KOPT-K1 (cell line): Measurements from ENCODE around the gene ING1.
"Not testable (repeated sequence)": the region's sequence is repeated elsewhere in the genome, so short reads cannot be mapped to it uniquely, and the experiment has no call there.

ENCODE experiments used
- H3K27ac ChIP-seq: fragments of 200-600 bp; sonication (generic); 2 replicates; pipeline ENCODE4 v1.5.1; 2016; ENCODE audit warnings: antibody characterized with exemption, mild to moderate bottlenecking, low read depth, low read length; ENCODE audit not compliant: poor library complexity, severe bottlenecking
- H3K36me3 ChIP-seq: fragments of 200-600 bp; sonication (generic); 2 replicates; pipeline ENCODE4 v1.5.1; 2017; ENCODE audit warnings: antibody characterized with exemption, mild to moderate bottlenecking, low read length, moderate library complexity; ENCODE audit not compliant: insufficient read depth
- H3K9me3 ChIP-seq: fragments of 200-600 bp; sonication (generic); 2 replicates; pipeline ENCODE4 v1.5.1; 2017; ENCODE audit warnings: antibody characterized with exemption, low read length, mild to moderate bottlenecking; ENCODE audit not compliant: insufficient read depth, poor library complexity, severe bottlenecking

The ING1 gene

DNA sequence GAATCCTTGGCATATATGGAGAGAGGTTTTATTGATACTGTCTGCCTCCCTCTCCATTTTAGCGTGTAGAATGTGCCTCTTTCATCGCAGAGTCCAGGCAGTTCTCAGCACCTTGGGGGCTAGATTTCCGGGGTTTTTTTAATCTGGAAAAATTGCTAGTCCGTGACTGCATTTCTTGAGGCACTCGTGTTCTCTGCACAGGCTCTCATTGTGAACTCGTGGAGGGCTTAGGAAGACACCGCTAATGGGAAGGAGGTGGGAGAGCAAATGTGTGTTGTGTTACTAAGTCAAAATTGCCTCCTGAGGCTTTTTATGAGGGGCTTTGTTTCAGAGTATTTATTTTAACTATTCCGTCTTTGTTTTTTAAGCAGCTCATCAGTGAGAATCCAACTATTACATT, 10.1 kb downstream of the ING1 start:
- Histone ChIP-seq H3K27ac (no peak overlapping the region), H3K36me3 (peaks cover 41% of the 10 kb centered on the region), H3K9me3 (no peaks in the 10 kb centered on the region)

DNA sequence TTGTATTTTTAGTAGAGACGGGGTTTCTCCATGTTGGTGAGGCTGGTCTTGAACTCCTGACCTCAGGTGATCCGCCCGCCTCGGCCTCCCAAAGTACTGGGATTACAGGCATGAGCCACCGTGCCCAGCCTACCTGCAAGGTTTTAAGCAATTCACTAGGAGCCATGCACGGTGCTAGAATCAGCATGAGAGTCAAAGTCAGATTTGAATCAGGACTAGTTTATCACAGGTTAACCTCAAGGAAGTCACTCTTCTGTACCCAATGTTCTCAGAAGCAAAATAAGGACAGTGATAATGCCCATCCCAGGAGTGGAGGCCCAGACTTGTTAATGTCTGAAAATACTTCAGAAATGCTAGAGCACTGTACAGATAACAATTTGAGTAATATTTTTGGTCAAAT, 12.7 kb downstream of the ING1 start:
- H3K9me3 ChIP-seq, result not testable (repeated sequence)
- H3K27ac ChIP-seq, result peak overlapping the region; percentile 46
- peaks cover 19% of the 10 kb centered on the region for H3K36me3 ChIP-seq

DNA sequence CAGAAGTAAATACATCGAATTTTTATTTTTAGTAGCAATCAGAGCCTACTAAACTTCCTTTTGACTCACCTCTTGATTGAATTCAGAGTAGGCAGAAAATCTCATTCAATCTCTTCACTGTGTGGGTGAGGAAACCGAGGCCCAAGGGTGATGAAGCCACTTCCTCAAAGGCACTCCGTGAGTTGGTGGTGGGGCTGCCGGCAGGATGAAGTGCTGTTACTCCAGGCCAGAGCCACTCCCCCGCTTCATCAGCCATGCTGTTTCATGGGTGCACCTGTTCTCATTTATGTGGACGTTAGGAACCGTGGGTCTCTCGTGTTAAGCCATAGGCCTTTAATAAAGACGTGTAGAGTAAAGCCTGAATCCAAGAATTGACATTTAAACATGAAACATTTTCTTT, 13.2 kb downstream of the ING1 start:
- Histone ChIP-seq H3K27ac (peak overlapping the region; percentile 46), H3K9me3 (no peaks in the 10 kb centered on the region)

DNA sequence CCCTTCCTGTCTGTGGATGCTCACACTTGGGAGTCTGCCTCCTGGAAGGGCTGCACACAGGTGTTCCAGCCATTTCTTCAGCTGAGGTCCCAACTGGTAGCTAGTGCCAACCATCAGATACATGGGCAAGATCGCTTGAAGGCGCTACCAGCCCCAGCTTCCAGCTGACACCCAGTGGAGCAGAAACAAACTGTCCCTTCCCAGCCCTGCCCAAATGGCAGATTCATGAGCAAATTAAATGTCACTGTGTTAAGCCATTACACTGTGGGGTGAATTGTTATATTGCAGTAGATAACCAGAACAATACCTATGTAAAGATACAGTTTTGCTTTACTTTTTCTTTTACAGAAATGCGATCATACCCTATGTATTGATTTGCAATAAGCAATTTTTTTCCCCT, 17.6 kb downstream of the ING1 start:
- Histone ChIP-seq H3K36me3 (no peaks in the 10 kb centered on the region), H3K27ac (no peak overlapping the region), H3K9me3 (no peaks in the 10 kb centered on the region)

More for the DNA sequence above, 13.2 kb downstream of the ING1 start:
- H3K36me3 ChIP-seq, result peaks cover 13% of the 10 kb centered on the region

DNA sequence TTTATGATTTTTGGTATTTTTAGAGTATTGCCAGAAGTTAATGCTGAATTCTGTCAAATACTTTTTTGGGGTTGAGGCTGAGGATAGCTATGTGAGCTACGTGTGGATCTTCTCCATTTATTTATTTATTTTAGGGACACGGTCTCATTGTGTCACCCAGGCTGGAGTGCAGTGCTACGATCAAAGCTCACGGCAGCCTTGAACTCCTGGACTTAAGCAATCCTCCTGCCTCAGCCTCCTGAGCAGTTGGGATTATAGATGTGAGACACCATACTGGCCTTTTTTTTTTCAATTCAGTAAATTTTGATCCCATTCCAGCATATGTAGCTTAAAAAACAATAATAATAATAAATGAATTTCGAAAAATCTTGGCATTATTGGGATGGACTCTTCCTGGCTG, 21.1 kb downstream of the ING1 start:
- Histone ChIP-seq H3K27ac (no peak overlapping the region), H3K36me3 (no peaks in the 10 kb centered on the region), H3K9me3 (peaks cover 12% of the 10 kb centered on the region)

DNA sequence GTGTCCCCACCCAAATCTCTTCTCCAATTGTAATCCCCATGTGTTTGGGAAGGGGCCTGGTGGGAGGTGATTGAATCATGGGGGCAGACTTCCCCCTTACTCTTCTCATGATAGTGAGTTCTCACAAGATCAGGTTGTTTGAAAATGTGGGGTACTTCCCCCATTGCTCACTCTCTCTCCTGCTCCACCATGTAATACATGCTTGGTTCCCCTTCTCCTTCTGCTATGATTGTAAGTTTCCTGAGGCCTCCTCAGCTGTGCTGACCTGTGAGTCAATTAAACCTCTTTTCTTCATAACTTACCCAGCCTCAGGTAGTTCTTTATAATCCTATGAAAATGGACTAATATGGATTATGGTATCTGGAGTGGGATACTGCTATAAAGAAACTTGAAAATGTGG, 24.1 kb downstream of the ING1 start:
- Histone ChIP-seq H3K36me3 (no peaks in the 10 kb centered on the region), H3K9me3 (peaks cover 16% of the 10 kb centered on the region), H3K27ac (no peak overlapping the region)

DNA sequence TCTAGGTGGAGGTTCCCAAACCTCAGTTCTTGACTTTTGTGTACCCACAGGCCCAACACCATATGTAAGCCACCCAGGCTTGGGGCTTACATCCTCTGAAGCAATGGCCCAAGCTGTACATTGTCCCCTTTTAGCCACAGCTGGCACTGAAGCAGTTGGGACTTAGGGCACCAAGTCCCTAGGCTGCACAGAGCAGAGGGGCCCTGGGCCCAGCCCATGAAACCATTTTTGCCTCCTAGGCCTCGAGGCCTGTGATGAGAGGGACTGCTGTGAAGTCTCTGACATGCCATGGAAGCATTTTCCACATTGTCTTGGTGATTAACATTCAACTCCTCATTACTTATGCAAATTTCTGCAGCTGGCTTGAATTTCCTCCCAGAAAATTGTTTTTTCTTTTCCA, 30.2 kb downstream of the ING1 start:
- peaks cover 34% of the 10 kb centered on the region for H3K9me3 ChIP-seq
- H3K27ac ChIP-seq, result no peak overlapping the region
- H3K36me3 ChIP-seq, result no peaks in the 10 kb centered on the region

DNA sequence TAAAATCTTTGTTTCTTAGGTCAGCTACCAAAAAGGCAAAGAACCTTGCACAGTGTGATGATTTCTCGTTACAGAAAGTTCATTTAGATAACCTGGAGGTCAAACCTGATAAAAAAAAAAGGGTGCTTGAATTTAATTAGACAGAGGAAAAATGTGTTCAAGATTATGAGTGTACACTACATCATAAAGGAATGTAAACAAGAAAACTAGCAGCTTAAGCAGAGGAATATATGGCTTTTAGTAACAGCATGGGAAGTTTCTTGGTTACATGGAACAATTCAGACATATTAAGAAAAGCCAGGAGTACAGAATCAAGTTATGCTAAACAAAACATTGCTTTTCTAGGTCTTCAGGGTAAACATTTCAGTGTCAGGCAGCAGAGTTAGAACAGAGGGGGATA, 32.9 kb downstream of the ING1 start:
- Histone ChIP-seq H3K36me3 (no peaks in the 10 kb centered on the region), H3K9me3 (peaks cover 29% of the 10 kb centered on the region), H3K27ac (no peak overlapping the region)

DNA sequence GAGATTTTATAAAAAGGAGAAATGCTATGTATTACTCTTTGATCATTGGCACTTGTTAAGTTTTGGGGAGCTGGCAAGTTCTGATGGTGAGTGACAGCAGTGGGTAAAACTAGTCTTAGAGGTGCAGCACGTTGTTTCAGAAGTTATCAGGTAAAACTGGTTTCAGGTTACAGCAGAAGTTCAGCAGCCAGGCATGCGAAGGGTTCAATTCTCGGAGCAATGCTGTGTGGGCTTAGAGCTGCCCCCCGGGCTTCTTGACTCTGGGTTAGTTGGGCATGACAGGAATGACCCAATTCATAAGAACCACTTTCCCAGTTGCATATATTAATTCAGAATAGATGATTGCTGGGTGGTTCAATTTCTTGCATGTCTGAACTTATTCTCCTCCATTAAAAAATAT, 34.8 kb downstream of the ING1 start:
- Histone ChIP-seq H3K36me3 (no peaks in the 10 kb centered on the region), H3K27ac (no peak overlapping the region), H3K9me3 (peaks cover 27% of the 10 kb centered on the region)

DNA sequence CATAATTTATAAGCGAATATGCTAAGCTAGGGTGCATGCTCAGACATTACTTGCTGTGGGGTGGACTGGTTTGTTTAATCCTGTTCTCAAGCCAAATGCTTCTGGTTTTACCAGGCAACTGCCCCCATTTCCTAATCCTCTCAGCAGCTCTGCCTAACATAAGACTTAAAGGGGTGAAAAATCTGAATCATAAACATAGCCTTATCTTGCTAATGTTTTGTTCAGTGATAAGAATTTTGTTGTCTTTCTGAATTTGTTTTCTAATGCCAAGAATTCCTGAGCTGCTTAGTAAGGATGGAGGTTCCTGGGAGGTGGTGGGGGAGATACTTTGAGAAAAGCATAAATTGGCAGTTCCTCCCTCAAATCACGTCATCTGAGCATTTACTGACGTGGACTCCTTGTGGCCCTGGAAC, 42.7 kb downstream of the ING1 start:
- no peaks in the 10 kb centered on the region for H3K36me3 ChIP-seq
- H3K27ac ChIP-seq, result no peak overlapping the region
- H3K9me3 ChIP-seq, result peaks cover 8% of the 10 kb centered on the region

DNA sequence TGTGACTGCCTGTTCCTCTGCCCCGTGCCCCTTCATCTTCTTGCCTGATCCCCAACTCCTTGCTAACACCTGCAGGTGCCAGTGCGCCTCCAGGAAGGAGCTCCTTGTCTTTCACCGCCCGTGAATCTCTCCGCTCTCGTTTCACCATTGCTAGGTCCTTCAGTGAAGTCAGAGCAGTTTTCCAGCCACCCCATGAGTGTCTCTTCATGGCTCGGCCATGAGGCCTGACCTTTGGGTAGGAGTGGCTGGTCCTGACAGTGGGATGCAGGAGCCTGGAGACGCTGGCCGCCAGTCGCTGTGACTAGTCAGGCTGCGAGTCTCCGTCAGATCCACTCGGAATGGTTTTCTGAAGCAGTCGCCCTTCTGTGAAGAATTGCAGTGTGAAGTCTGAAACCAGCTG, 43.8 kb downstream of the ING1 start:
- no peaks in the 10 kb centered on the region for H3K36me3 ChIP-seq
- no peaks in the 10 kb centered on the region for H3K9me3 ChIP-seq
- no peak overlapping the region for H3K27ac ChIP-seq

DNA sequence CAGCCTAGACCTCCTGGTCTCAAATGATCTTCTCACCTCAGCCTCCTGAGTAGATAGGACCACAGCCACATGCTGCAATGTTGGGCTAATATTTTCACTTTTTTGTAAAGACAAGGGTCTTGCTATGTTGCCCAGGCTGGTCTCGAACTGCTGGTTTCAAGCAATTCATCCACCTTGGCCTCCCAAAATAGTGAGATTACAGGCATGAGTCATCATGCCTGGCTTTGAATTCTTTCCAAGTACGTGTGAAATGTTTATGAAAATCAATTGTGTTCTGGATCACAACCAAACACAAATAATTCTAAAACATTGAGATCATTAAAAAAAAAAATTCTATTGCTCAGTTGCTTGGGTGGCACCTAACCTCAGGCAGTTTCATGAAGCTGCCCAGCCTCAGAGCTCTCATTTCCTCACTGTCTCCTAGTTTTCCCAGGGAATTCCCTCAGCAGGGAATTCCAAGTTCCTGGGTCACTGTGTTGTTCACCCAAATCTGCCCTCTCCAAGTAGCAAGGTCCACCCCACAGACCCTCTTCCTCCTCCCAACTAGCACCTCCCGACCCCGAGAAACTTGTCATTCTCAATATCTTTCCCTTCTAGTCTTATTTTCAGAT, 44.8 kb downstream of the ING1 start:
- Histone ChIP-seq H3K36me3 (no peaks in the 10 kb centered on the region), H3K9me3 (no peaks in the 10 kb centered on the region), H3K27ac (no peak overlapping the region)

DNA sequence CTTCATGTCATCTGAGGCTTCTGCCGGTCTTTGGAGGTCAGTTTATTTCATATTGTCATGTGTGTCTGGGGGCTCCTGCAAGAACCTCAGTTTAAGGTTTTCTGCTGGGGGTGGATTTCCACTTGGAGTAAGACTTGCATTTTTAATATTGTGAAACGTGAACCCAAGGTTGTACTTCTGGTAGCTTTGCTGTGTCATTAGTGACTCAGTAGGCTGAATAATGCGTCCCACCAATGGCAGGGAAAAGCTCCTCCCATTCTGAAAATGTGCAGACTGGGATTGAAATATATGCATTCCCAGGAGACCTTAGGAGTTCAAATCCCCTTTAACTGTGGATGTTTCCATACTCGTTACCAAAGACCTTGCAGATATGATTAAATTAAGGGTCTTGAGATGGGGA, 46.2 kb downstream of the ING1 start:
- no peak overlapping the region for H3K27ac ChIP-seq

DNA sequence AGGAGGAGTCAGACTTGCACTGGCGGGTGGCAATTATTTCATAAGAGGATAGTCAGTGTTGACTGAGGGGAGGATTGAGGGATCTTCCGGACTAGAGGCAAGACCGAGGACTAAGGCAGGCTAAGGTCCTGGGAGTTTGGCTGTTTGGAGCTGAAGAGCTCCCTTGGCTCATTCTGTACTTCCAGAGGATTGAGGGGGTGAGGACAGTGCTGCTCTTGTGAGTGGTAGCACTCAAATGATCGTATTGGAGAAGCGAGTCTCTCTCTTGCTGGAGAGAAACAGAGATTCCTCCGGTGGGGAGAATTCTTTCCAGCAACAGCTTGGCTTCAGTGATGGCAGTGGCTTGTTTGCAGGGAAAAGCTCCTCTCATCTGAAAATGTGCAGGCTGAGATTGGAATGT, 47.1 kb downstream of the ING1 start:
- H3K9me3 ChIP-seq, result no peaks in the 10 kb centered on the region
- H3K27ac ChIP-seq, result no peak overlapping the region
- H3K36me3 ChIP-seq, result no peaks in the 10 kb centered on the region

More for the DNA sequence above, 46.2 kb downstream of the ING1 start:
- no peaks in the 10 kb centered on the region for H3K9me3 ChIP-seq
- no peaks in the 10 kb centered on the region for H3K36me3 ChIP-seq

DNA sequence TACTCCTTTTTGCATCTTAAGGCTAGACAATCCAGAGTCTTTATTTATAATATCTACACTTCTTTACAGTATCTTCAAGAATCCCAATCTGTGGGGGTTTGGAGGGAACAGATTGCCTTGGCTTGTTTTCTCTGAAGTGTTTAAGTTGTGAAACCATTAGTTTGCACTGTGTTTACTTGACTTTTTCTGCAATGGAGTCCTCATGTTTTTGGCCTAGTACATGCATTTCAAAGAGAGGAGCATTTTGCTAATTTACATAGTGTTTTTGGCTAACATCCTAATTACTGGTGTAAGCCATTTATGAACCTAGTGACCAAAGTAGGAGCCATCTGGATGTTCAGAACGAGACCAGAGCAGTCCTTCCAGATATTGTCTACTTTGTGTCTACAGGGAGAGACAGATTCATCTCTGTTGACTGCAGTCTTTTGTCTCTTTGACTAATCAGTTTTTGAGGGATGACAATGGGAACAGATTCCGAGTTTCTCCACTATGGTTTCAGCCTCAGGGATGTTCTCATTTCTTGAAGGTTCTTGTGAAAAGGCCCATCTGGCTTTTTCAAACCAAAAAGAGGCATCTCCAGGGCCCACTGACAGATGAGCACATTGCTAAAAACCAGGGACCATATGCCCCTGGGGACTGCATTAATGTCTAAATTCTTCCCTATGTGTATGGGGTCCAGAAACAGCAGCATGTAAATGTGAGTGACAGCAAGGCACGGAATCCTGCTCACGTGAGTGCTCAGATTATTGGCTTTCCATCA, 53.4 kb downstream of the ING1 start:
- Histone ChIP-seq H3K27ac (no peak overlapping the region), H3K36me3 (no peaks in the 10 kb centered on the region), H3K9me3 (no peaks in the 10 kb centered on the region)

DNA sequence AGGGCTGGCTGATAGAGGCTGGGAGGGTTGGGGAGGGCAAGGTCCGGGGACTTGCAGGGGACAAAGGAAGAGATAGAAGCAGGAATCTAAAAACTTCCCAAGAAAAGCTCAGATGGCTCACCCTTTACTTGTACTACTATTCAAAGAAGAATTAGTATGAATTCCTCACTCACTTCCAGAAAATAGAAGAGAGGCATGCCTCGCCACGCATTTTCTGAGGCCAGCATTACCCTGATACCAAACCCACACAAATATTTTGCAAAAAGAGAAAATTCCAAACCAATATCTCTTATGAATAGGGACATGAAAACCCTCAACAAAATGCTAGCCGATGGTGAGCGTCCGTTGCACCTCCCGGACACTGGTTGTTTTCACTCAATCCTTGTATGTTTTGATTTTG, 54.0 kb downstream of the ING1 start:
- no peaks in the 10 kb centered on the region for H3K36me3 ChIP-seq
- H3K27ac ChIP-seq, result no peak overlapping the region
- H3K9me3 ChIP-seq, result no peaks in the 10 kb centered on the region
